GM12892 (cell line): ENCODE results near the gene ATPAF1. TPM values are rescaled to one million over a fixed set of nuclear protein-coding genes. Genes with fewer than 3 reads are reported as not detected.
A peak's percentile ranks its signal among the peaks of the same experiment; 100 is the strongest.
"Not testable (repeated sequence)": the region's sequence is repeated elsewhere in the genome, so short reads cannot be mapped to it uniquely, and the experiment has no call there.

Experiments used
- DNase-seq: peaks from one replicate; pipeline ENCODE4 v3.0.0; 2011; ENCODE audit not compliant: insufficient read length
- FAIRE-seq: peaks from 2 replicates; lab custom pipeline; 2011; peaks lifted over from hg19 to GRCh38; lab: Jason Lieb, UNC
- POLR2A ChIP-seq: IDR thresholded peaks from 2 replicates; pipeline ENCODE4 v1.6.1; 2011; ENCODE audit warnings: low read depth, low read length, control low read depth
- POLR2AphosphoS5 ChIP-seq: IDR thresholded peaks from 2 replicates; pipeline ENCODE4 v1.6.1; 2011; ENCODE audit warnings: low read depth, low read length, control low read depth
- TAF1 ChIP-seq: IDR thresholded peaks from 2 replicates; pipeline ENCODE4 v1.6.1; 2011; ENCODE audit warnings: low read depth, mild to moderate bottlenecking, control low read depth, low read length, borderline replicate concordance
- polyA plus RNA-seq: library from polyadenylated mRNA; unstranded; fragments of >200 nt; gene quantifications from one replicate; pipeline ENCODE4 v1.2.1, GENCODE V29; 2012; ENCODE audit warnings: missing spikeins, inconsistent platforms; ENCODE audit not compliant: missing spikeins

The ATPAF1 gene
- 54.6 TPM for polyA plus RNA-seq

- FAIRE-seq = peak; percentile 96
- TF ChIP-seq POLR2A (peak; percentile 80; the same call in 1 of the 2 replicates), POLR2AphosphoS5 (peak; percentile 75), TAF1 (peak; percentile 75)
- peak; percentile 76 for DNase-seq
These were observed at the start of gene ATPAF1 for GRCh38 chr1:46667782-46668760. ATPAF1 (minus strand) TSS chr1:46668364; CDS start chr1:46668322, 42 bp downstream.

- no peak for TF ChIP-seq POLR2A
- TF ChIP-seq TAF1 = no peak
- TF ChIP-seq POLR2AphosphoS5 = 0 out of 2 replicates have a peak, but pooled peaks have one; percentile 34
- FAIRE-seq = peak; percentile 68
These were observed 49.5 kb upstream of the ATPAF1 start for GRCh38 chr1:46717654-46718053.

GRCh38 chr1:46714976-46715375 lies 46.8 kb upstream of the ATPAF1 start:
- FAIRE-seq = no peak
- no peak for DNase-seq
- no peak for TF ChIP-seq TAF1
- TF ChIP-seq POLR2AphosphoS5 = no peak
- no peak for TF ChIP-seq POLR2A

More at GRCh38 chr1:46717654-46718053, 49.5 kb upstream of the ATPAF1 start:
- DNase-seq = no peak

GRCh38 chr1:46708121-46708520 lies 40.0 kb upstream of the ATPAF1 start:
- no peak for TF ChIP-seq POLR2A
- no peak for TF ChIP-seq TAF1
- TF ChIP-seq POLR2AphosphoS5 = no peak
- DNase-seq (no peak), FAIRE-seq (no peak)

- FAIRE-seq = no peak
- TF ChIP-seq TAF1 = no peak
- no peak for TF ChIP-seq POLR2A
- TF ChIP-seq POLR2AphosphoS5 = no peak
These were observed 37.2 kb upstream of the ATPAF1 start for GRCh38 chr1:46705408-46705807.

GRCh38 chr1:46703927-46704641 lies 35.9 kb upstream of the ATPAF1 start:
- TF ChIP-seq POLR2AphosphoS5 (no peak), POLR2A (no peak), TAF1 (no peak)
- DNase-seq = no peak
- FAIRE-seq = peak; percentile 9

More at GRCh38 chr1:46705408-46705807, 37.2 kb upstream of the ATPAF1 start:
- DNase-seq = no peak

GRCh38 chr1:46699666-46700065 lies 31.5 kb upstream of the ATPAF1 start:
- DNase-seq = no peak
- TF ChIP-seq POLR2A (no peak), TAF1 (no peak), POLR2AphosphoS5 (no peak)
- FAIRE-seq = no peak

GRCh38 chr1:46697053-46697452 lies 28.9 kb upstream of the ATPAF1 start:
- FAIRE-seq (no peak), DNase-seq (no peak)
- TF ChIP-seq POLR2AphosphoS5 (no peak), TAF1 (no peak), POLR2A (no peak)

- not testable (repeated sequence) for FAIRE-seq, DNase-seq
These were observed 26.5 kb upstream of the ATPAF1 start for GRCh38 chr1:46694676-46695075.

- no peak for TF ChIP-seq TAF1
- TF ChIP-seq POLR2AphosphoS5 = no peak
- no peak for TF ChIP-seq POLR2A
- DNase-seq (no peak), FAIRE-seq (no peak)
These were observed 24.9 kb upstream of the ATPAF1 start for GRCh38 chr1:46692811-46693770.
